Peyer's patch (tissue), 4 donors: ENCODE data around the gene TFF2.

Experiments used
- POLR2A ChIP-seq, 2 donors: fragments of 450-650 bp; IDR thresholded peaks; one replicate each; pipeline ENCODE4 v1.5.1; 2017; ENCODE audit warnings: antibody characterized with exemption in 2 of 2, mild to moderate bottlenecking in 2 of 2, moderate library complexity in 2 of 2
- TF ChIP-seq, protein P1 (sequence below), 6 experiments: fragments of 450-650 bp in 4 of 6; fragments of 200-600 bp in 2 of 6; sonication (generic) in 1 of 6; IDR thresholded peaks; one replicate each; pipeline ENCODE4 v1.5.1; 2017 to 2019; ENCODE audit warnings: antibody characterized with exemption in 6 of 6, mild to moderate bottlenecking in 3 of 6, moderate library complexity in 1 of 6

DNA sequence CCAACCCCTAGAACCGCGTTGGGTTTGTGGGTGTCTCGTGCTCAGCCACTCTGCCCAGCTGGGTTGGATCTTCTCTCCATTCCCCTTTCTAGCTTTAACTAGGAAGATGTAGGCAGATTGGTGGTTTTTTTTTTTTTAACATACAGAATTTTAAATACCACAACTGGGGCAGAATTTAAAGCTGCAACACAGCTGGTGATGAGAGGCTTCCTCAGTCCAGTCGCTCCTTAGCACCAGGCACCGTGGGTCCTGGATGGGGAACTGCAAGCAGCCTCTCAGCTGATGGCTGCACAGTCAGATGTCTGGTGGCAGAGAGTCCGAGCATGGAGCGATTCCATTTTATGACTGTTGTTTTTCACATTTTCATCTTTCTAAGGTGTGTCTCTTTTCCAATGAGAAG is 54.3 kb downstream of the TFF2 start:
- no peak for TF ChIP-seq POLR2A (IDR thresholded peaks at IDR 0.05)
- TF ChIP-seq, protein P1, sequence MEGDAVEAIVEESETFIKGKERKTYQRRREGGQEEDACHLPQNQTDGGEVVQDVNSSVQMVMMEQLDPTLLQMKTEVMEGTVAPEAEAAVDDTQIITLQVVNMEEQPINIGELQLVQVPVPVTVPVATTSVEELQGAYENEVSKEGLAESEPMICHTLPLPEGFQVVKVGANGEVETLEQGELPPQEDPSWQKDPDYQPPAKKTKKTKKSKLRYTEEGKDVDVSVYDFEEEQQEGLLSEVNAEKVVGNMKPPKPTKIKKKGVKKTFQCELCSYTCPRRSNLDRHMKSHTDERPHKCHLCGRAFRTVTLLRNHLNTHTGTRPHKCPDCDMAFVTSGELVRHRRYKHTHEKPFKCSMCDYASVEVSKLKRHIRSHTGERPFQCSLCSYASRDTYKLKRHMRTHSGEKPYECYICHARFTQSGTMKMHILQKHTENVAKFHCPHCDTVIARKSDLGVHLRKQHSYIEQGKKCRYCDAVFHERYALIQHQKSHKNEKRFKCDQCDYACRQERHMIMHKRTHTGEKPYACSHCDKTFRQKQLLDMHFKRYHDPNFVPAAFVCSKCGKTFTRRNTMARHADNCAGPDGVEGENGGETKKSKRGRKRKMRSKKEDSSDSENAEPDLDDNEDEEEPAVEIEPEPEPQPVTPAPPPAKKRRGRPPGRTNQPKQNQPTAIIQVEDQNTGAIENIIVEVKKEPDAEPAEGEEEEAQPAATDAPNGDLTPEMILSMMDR (IDR thresholded peaks at IDR 0.05) = no peak
